ENCODE results near the gene CAPRIN2. TPM values are rescaled to one million over a fixed set of nuclear protein-coding genes. Genes with fewer than 3 reads are reported as not detected.

CAPRIN2 gene
- total and polyA plus RNA-seq, 2 of the 4 experiments (the other 2 are of a cell fraction): 18.9 to 23.8 TPM

DNA sequence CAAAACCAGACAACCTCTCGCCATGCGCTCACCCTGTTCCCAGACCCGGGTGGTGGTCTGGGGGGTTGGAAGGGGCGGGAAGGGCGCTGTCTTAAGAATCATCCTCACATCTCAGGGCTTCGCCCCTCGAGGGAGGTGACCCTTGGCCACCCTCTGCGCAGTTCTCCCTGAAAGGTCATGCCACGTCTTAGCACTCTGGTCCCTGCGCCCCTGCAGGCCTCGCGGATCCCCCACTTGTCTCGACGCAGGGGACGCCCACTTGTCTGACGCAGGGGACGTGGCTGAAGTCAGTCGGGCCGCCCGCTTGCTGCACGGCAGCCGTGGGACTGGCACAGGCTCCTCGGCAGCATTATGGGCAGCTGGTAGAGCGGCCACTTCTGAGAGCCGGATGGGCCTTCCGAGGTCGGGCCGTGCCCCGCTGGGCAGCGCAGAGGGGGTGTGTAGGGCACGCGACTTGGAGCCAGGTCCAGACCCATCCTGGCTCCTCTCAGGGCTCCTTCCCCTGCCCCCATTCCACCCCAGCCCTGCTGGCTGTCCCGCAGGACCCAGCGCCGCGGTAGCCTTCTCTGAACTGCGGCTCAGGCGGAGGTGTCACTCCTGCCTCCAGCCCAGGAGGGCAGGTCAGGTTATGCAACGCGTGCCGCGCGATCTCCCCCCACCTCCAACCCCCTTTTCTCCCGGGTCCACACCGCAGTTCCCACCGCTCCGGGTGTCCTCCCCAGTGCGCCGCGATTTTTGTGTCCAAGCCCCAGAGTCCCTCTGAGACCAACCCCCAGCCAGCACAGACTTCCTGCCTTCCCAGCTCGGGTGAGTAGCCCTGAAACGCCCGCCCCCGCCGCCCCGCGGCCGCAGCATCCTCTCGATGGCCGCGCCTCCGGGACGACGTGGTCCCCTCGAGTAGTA lies 40.9 kb upstream of the CAPRIN2 start (continued):
- TF ChIP-seq, protein P1, sequence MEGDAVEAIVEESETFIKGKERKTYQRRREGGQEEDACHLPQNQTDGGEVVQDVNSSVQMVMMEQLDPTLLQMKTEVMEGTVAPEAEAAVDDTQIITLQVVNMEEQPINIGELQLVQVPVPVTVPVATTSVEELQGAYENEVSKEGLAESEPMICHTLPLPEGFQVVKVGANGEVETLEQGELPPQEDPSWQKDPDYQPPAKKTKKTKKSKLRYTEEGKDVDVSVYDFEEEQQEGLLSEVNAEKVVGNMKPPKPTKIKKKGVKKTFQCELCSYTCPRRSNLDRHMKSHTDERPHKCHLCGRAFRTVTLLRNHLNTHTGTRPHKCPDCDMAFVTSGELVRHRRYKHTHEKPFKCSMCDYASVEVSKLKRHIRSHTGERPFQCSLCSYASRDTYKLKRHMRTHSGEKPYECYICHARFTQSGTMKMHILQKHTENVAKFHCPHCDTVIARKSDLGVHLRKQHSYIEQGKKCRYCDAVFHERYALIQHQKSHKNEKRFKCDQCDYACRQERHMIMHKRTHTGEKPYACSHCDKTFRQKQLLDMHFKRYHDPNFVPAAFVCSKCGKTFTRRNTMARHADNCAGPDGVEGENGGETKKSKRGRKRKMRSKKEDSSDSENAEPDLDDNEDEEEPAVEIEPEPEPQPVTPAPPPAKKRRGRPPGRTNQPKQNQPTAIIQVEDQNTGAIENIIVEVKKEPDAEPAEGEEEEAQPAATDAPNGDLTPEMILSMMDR (conservative IDR thresholded peaks at IDR 0.05; ENCODE audit: low read depth, low read length): 0 out of 2 replicates have a peak, but pooled peaks have one; percentile 6
- TF ChIP-seq RFX5 (IDR thresholded peaks at IDR 0.05; ENCODE audit: low read depth, low read length): no peak

All from IMR-90 (cell line).